IMR-90 (cell line): ENCODE measurements around the gene LIX1. TPM values are rescaled to one million over a fixed set of nuclear protein-coding genes. Genes with fewer than 3 reads are reported as not detected.
"Not testable (repeated sequence)": the region's sequence is repeated elsewhere in the genome, so short reads cannot be mapped to it uniquely, and the experiment has no call there.

ENCODE experiments used
- ATAC-seq: fragments of 200-7000 bp; cut with Tn5 transposase; 2 replicates; pipeline ENCODE4 v1.9.1; 2020; ENCODE audit warnings: low read depth, mild to moderate bottlenecking, moderate library complexity
- BruUV-seq: library from RNA; stranded (reverse); fragments of 400-500 nt; replicated peaks from 2 replicates; lab custom pipeline; 2021; lab: Mats Ljungman, UMichigan
- CTCF ChIA-PET: fragments of 300-600 bp; formaldehyde crosslinking; extraction: SDS; loops from one replicate; lab custom pipeline; 2021; ENCODE audit warnings: antibody characterized with exemption; lab: Yijun Ruan, JAX
- POLR2A ChIA-PET: fragments of 300-600 bp; sonication (Branson Sonifier 250); formaldehyde crosslinking; loops from one replicate; lab custom pipeline; 2022; ENCODE audit warnings: antibody characterized with exemption; ENCODE audit not compliant: unreplicated experiment; lab: Charles Lee
- DNase-seq: peaks from one replicate; pipeline ENCODE4 v3.0.0; 2013
- H2AFZ ChIP-seq: replicated peaks from 2 replicates; pipeline ENCODE3; 2013; ENCODE audit warnings: low read length, mild to moderate bottlenecking; ENCODE audit not compliant: poor library complexity
- H2AK5ac ChIP-seq: 2 replicates; pipeline ENCODE4 v1.6.1; 2013; ENCODE audit warnings: low read depth, low read length, inconsistent platforms
- H2AK9ac ChIP-seq: replicated peaks from 2 replicates; pipeline ENCODE3; 2013; ENCODE audit warnings: mild to moderate bottlenecking, low read depth, low read length, moderate library complexity; ENCODE audit not compliant: poor library complexity
- H2BK120ac ChIP-seq: 2 replicates; pipeline ENCODE4 v1.6.1; 2013; ENCODE audit warnings: low read depth, low read length, inconsistent platforms
- H2BK15ac ChIP-seq: 3 replicates; pipeline ENCODE4 v1.6.1; 2013; ENCODE audit warnings: low read depth, low read length, inconsistent platforms
- H2BK20ac ChIP-seq: 2 replicates; pipeline ENCODE4 v1.6.1; 2013; ENCODE audit warnings: low read depth, mild to moderate bottlenecking, inconsistent platforms, low read length, moderate library complexity
- H2BK5ac ChIP-seq: 2 replicates; pipeline ENCODE4 v1.6.1; 2013; ENCODE audit warnings: mild to moderate bottlenecking, low read depth, low read length, inconsistent platforms; ENCODE audit not compliant: poor library complexity, severe bottlenecking
- H3K14ac ChIP-seq: replicated peaks from 2 replicates; pipeline ENCODE4 v1.6.1; 2013; ENCODE audit warnings: low read depth, low read length, inconsistent platforms
- H3K18ac ChIP-seq: 2 replicates; pipeline ENCODE4 v1.6.1; 2013; ENCODE audit warnings: low read depth, low read length, control low read depth
- H3K23ac ChIP-seq: 2 replicates; pipeline ENCODE4 v1.6.1; 2013; ENCODE audit warnings: low read depth, low read length, inconsistent platforms
- H3K27ac ChIP-seq: 2 replicates; pipeline ENCODE4 v1.5.1; 2013; ENCODE audit warnings: mild to moderate bottlenecking, control low read depth, low read length; ENCODE audit not compliant: insufficient read depth
- H3K27me3 ChIP-seq: 2 replicates; pipeline ENCODE4 v1.6.1; 2013; ENCODE audit warnings: low read length; ENCODE audit not compliant: control insufficient read depth, insufficient read depth
- H3K36me3 ChIP-seq: 2 replicates; pipeline ENCODE4 v1.6.1; 2013; ENCODE audit warnings: low read length, mixed read lengths; ENCODE audit not compliant: control insufficient read depth, insufficient read depth
- H3K4ac ChIP-seq: 2 replicates; pipeline ENCODE4 v1.6.1; 2013; ENCODE audit warnings: low read depth, low read length, inconsistent platforms
- H3K4me1 ChIP-seq: 2 replicates; pipeline ENCODE4 v1.6.1; 2013; ENCODE audit warnings: low read length, mixed read lengths; ENCODE audit not compliant: control insufficient read depth, insufficient read depth
- H3K4me2 ChIP-seq: 2 replicates; pipeline ENCODE4 v1.6.1; 2013; ENCODE audit warnings: low read depth, mild to moderate bottlenecking, control low read depth, low read length, moderate library complexity
- H3K4me3 ChIP-seq: 2 replicates; pipeline ENCODE4 v1.5.1; 2013; ENCODE audit warnings: low read depth, mild to moderate bottlenecking, control low read depth, low read length, moderate library complexity; ENCODE audit not compliant: insufficient read depth
- H3K56ac ChIP-seq: 2 replicates; pipeline ENCODE4 v1.6.1; 2013; ENCODE audit warnings: low read length, inconsistent platforms; ENCODE audit not compliant: insufficient read depth; ENCODE audit errors: extremely low read depth
- H3K79me1 ChIP-seq, 2 experiments: 2 replicates each; pipeline ENCODE4 v1.6.1; 2013; ENCODE audit warnings: low read length in 2 of 2, inconsistent platforms in 1 of 2, low read depth in 1 of 2
- H3K9ac ChIP-seq: 2 replicates; pipeline ENCODE4 v1.6.1; 2013; ENCODE audit warnings: low read depth, low read length, control low read depth
- H3K9me1 ChIP-seq: 2 replicates; pipeline ENCODE4 v1.6.1; 2013; ENCODE audit warnings: low read length, inconsistent platforms; ENCODE audit not compliant: insufficient read depth
- H3K9me3 ChIP-seq: 2 replicates; pipeline ENCODE4 v1.6.1; 2013; ENCODE audit warnings: low read length; ENCODE audit not compliant: control insufficient read depth, insufficient read depth
- H4K20me1 ChIP-seq: 2 replicates; pipeline ENCODE4 v1.6.1; 2013; ENCODE audit warnings: low read length, inconsistent platforms; ENCODE audit not compliant: insufficient read depth
- H4K5ac ChIP-seq: 2 replicates; pipeline ENCODE4 v1.6.1; 2013; ENCODE audit warnings: mild to moderate bottlenecking, low read depth, low read length, control low read depth
- H4K8ac ChIP-seq, 2 experiments: 2 replicates each; pipeline ENCODE4 v1.6.1; 2013; ENCODE audit warnings: low read depth in 2 of 2, low read length in 2 of 2, control low read depth in 1 of 2, inconsistent platforms in 1 of 2
- H4K91ac ChIP-seq: 2 replicates; pipeline ENCODE4 v1.6.1; 2013; ENCODE audit warnings: low read depth, low read length, inconsistent platforms; ENCODE audit not compliant: insufficient read depth
- POLR2A ChIP-seq: IDR thresholded peaks from 2 replicates; pipeline ENCODE4 v1.6.1; 2012; ENCODE audit warnings: mild to moderate bottlenecking, low read depth, low read length
- SMC3 ChIP-seq: fragments of 150-350 bp; IDR thresholded peaks from 2 replicates; pipeline ENCODE4 v1.6.1; 2016; ENCODE audit warnings: low read depth, mild to moderate bottlenecking, antibody characterized with exemption, low read length, moderate library complexity
- WGBS, 2 experiments: methylation state at CpG; one replicate each; pipeline versions ENCODE4 v1.1.5 to v1.1.7; 2013; ENCODE audit warnings: missing lambda C conversion rate in 2 of 2; ENCODE audit not compliant: insufficient read length in 1 of 2; ENCODE audit errors: extremely low coverage in 2 of 2; 5-methylcytosine and 5-hydroxymethylcytosine counted together
- dilution Hi-C: fragments of 300-500 bp; cut with HindIII; formaldehyde crosslinking; loops from one replicate; pipeline ENCODE4 v1.14.3; 2018; ENCODE audit warnings: low sequenced_read_pairs; ENCODE audit not compliant: unreplicated experiment
- in situ Hi-C: fragments of 300-500 bp; cut with MboI; formaldehyde crosslinking; loops from 3 replicates; pipeline ENCODE4 v1.14.3; 2019; ENCODE audit warnings: low sequenced_read_pairs, inconsistent platforms, mixed read lengths
- intact Hi-C: fragments of 100-400 bp; cut with micrococcal nuclease; formaldehyde crosslinking; loops from 2 replicates; pipeline ENCODE4 v1.10.0; 2022
- polyA plus RNA-seq, 3 experiments: library from polyadenylated mRNA; depleted of rRNA; stranded (reverse); fragments of >200 nt; gene quantifications; 2 replicates each; pipeline ENCODE4 v1.2.3, GENCODE V29; 2012; ENCODE audit warnings: low replicate concordance in 1 of 3
- total RNA-seq: library from RNA; depleted of rRNA; stranded (reverse); fragments of >200 nt; gene quantifications from 2 replicates; pipeline ENCODE4 v1.2.3, GENCODE V29; 2012

LIX1 gene
- total and polyA plus RNA-seq, 2 of the 4 experiments (the other 2 are of a cell fraction) = not detected

DNA sequence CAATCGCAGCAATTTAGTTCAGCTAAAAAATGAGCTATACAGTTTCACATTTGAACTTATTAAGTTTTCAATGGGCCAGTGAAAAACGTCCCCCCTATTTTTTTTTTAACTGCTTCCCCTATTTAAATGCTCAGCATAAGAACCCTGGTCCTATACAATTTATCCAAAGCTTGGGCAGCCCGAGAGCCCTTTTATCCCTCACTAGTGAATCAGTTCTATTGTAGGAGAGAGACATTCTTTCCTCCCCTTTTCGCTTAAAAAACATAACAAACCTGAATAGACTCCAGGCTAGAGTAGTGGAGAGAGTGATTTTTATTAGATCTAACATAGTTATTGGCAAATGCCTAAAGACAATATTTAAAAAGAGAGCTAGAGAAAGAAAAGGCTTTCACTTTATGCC, 1.4 kb downstream of the LIX1 start:
- no peaks in the 10 kb centered on the region for H3K9me1 ChIP-seq
- H4K91ac ChIP-seq = no peak overlapping the region
- no peak overlapping the region for H2BK5ac ChIP-seq
- H3K18ac ChIP-seq = no peak overlapping the region
- ChIA-PET CTCF (interaction anchor here (1.4 kb wide), 1 partner anchor 272 kb away, joined by 3 read pairs; no protein-coding TSS in a partner anchor), POLR2A (no interaction called here)
- no peak overlapping the region for H2AK5ac ChIP-seq
- H4K5ac ChIP-seq = no peak overlapping the region
- no peak for TF ChIP-seq SMC3
- no peak for TF ChIP-seq POLR2A
- no peaks in the 10 kb centered on the region for H4K20me1 ChIP-seq
- H3K9me3 ChIP-seq = no peaks in the 10 kb centered on the region
- no peak for ATAC-seq
- H2BK120ac ChIP-seq = no peak overlapping the region
- no peaks in the 10 kb centered on the region for H3K79me1 ChIP-seq
- no peak overlapping the region for H3K4ac ChIP-seq
- no TSS peak for BruUV-seq
- no peak overlapping the region for H3K9ac ChIP-seq
- no peak for DNase-seq
- no peak overlapping the region for H3K56ac ChIP-seq
- no peak overlapping the region for H3K14ac ChIP-seq
- no peaks in the 10 kb centered on the region for H3K36me3 ChIP-seq
- dilution Hi-C loops = no loop called here
- H3K23ac ChIP-seq = no peak overlapping the region
- intact Hi-C loops = loop anchor here (5.0 kb wide), 1 partner anchor 204 kb away; the partner anchor contains the start of gene LNPEP
- H2BK20ac ChIP-seq = no peak overlapping the region
- WGBS, 2 experiments = no CpG with 5 or more reads among the region's 4 CpGs
- H3K4me1 ChIP-seq = no peaks in the 10 kb centered on the region
- H3K4me3 ChIP-seq = no peak overlapping the region
- no peak overlapping the region for H3K4me2 ChIP-seq
- no peak overlapping the region for H2BK15ac ChIP-seq
- no peak overlapping the region for H2AK9ac ChIP-seq
- H3K27ac ChIP-seq = no peak overlapping the region
- no peak overlapping the region for H4K8ac ChIP-seq
- peaks cover 28% of the 10 kb centered on the region for H3K27me3 ChIP-seq
- no peak overlapping the region for H2AFZ ChIP-seq
- in situ Hi-C loops = no loop called here

DNA sequence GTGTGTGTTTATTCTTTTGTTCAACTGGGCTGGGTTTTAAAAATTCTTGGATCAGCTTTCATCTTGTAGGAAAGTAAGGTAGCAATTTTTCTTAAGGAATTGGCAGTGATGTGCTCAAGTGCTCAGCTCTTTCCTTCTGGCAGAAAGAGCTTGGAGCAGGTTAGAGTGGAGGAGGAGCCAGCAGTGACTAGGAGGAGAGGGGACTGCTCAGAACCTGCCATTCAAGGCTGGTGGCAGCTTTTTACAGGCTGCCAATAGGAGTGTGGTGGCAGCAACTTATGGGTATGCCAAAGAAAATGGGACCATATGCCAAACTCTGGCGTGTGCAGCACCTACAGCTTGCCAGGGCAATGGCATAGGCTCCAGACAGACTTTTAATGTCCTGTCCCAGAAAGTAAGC, 2.2 kb downstream of the LIX1 start:
- not testable (repeated sequence) for BruUV-seq

More for the DNA sequence above, 2.2 kb downstream of the LIX1 start:
- H3K23ac ChIP-seq, H4K5ac ChIP-seq, ATAC-seq, CTCF ChIA-PET, H3K18ac ChIP-seq, in situ Hi-C loops, H2BK20ac ChIP-seq, H3K9me3 ChIP-seq, H2BK15ac ChIP-seq, POLR2A ChIA-PET, H3K4me3 ChIP-seq, H4K20me1 ChIP-seq, H3K4me2 ChIP-seq, H3K4ac ChIP-seq, DNase-seq, H4K8ac ChIP-seq, H2BK5ac ChIP-seq, dilution Hi-C loops, H3K9ac ChIP-seq, H3K9me1 ChIP-seq, H2AK5ac ChIP-seq, H3K4me1 ChIP-seq, H3K36me3 ChIP-seq, H3K79me1 ChIP-seq, H2AK9ac ChIP-seq, H2BK120ac ChIP-seq, H3K56ac ChIP-seq, H2AFZ ChIP-seq, H3K14ac ChIP-seq, H3K27ac ChIP-seq, H4K91ac ChIP-seq: not testable (repeated sequence)
- peaks cover 29% of the 10 kb centered on the region for H3K27me3 ChIP-seq
- intact Hi-C loops = loop anchor here (5.0 kb wide), 1 partner anchor 203 kb away; the partner anchor contains the start of gene LNPEP
- no CpG with 5 or more reads among the region's 1 CpG for WGBS, 2 experiments
